Ectodermal cell (in vitro differentiated cells): ENCODE data around the gene AK5.

Experiments used
- H3K27ac ChIP-seq: 2 replicates; pipeline ENCODE4 v1.7.0; 2013; ENCODE audit warnings: mild to moderate bottlenecking, low read depth, low read length; ENCODE audit not compliant: insufficient read depth, poor library complexity, severe bottlenecking
- H3K27me3 ChIP-seq: 2 replicates; pipeline ENCODE4 v1.7.0; 2013; ENCODE audit warnings: mild to moderate bottlenecking, low read length; ENCODE audit not compliant: insufficient read depth, control insufficient read depth, poor library complexity, severe bottlenecking
- H3K36me3 ChIP-seq: one replicate; pipeline ENCODE4 v1.7.0; 2013; ENCODE audit warnings: low read length; ENCODE audit not compliant: control insufficient read depth, insufficient read depth
- H3K4me1 ChIP-seq: one replicate; pipeline ENCODE4 v1.7.0; 2013; ENCODE audit warnings: low read length; ENCODE audit not compliant: control insufficient read depth, insufficient read depth
- H3K4me3 ChIP-seq: 2 replicates; pipeline ENCODE4 v1.7.0; 2013; ENCODE audit warnings: low read depth, low read length, control low read depth; ENCODE audit not compliant: insufficient read depth
- H3K9me3 ChIP-seq: 2 replicates; pipeline ENCODE4 v1.7.0; 2013; ENCODE audit warnings: mild to moderate bottlenecking, low read length, moderate library complexity; ENCODE audit not compliant: control insufficient read depth
- WGBS, 2 experiments: methylation state at CpG; one replicate each; pipeline ENCODE4 v1.1.7; 2013; ENCODE audit warnings: missing lambda C conversion rate in 2 of 2; 5-methylcytosine and 5-hydroxymethylcytosine counted together

AK5 gene

GRCh38 chr1:77532641-77533040 lies 250.8 kb downstream of the AK5 start:
- Histone ChIP-seq H3K27me3 (no peaks in the 10 kb centered on the region), H3K4me1 (no peaks in the 10 kb centered on the region), H3K4me3 (no peak overlapping the region), H3K36me3 (no peaks in the 10 kb centered on the region), H3K9me3 (no peaks in the 10 kb centered on the region), H3K27ac (no peak overlapping the region)
- WGBS, 2 experiments: 94% methylated on average over 3 to 4 of the region's 4 CpGs

DNA sequence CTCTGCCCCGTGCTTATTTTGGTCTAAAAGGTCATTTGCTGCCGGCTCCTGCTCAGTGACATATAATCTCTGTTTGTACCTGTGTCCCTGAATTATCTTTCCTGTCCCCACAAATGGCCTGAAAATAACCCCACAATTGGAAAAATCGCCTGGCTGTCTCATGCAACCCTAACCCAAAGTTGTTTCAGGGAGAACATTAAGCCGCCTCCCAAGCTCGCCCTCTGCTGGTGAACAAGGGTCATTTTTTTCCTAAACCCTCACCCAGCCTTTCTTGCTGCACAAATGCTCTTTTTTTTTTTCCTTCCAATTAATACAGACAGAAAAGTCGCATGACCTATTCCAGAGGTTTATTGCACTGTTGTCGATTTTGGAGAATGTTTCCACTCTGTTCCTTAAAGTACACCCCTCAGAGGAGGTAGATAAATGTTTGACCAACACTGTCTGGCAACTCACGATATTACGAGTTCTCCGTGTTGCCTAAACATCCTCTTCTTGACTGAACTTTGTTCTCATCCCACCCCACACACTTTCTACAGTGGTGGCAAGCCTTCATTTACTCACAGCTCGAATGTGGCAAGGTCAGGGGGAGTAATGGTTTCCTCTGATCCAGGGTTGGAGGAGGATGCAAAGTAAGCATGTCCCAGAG lies 252.0 kb downstream of the AK5 start:
- no peaks in the 10 kb centered on the region for H3K36me3 ChIP-seq
- no peaks in the 10 kb centered on the region for H3K27me3 ChIP-seq
- peaks cover under 1% of the 10 kb centered on the region for H3K4me1 ChIP-seq
- no peaks in the 10 kb centered on the region for H3K9me3 ChIP-seq
- H3K4me3 ChIP-seq: no peak overlapping the region
- WGBS, 2 experiments: 47 to 49% methylated on average over 10 to 11 of the region's 11 CpGs
- H3K27ac ChIP-seq: no peak overlapping the region

GRCh38 chr1:77534456-77534855 lies 252.6 kb downstream of the AK5 start:
- Histone ChIP-seq H3K4me1 (peaks cover 7% of the 10 kb centered on the region), H3K36me3 (no peaks in the 10 kb centered on the region), H3K9me3 (no peaks in the 10 kb centered on the region), H3K4me3 (no peak overlapping the region), H3K27me3 (no peaks in the 10 kb centered on the region), H3K27ac (no peak overlapping the region)
- WGBS, 2 experiments: 97 to 98% methylated on average over 5 of the region's 5 CpGs

DNA sequence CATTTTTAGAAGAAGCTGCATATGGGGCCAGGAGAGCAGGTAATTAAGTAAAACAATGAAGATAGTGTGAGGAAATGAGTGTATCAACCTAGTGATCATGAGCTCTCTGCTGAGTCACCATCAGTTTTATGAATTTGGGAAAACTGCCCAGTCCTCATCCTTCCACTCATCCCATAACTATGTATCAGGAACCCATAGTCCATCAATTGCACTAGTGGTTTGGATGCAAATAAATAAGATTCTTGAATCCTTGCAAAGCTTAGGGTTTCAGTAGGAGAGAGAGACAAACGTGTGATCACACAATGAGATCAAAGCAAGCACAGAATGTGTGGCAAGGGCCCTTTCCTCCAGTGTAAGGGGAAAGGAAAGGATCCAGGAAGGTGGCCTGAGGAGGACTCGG lies 255.0 kb downstream of the AK5 start:
- WGBS, 2 experiments: 79 to 81% methylated on average over 2 of the region's 2 CpGs
- Histone ChIP-seq H3K4me1 (peaks cover 10% of the 10 kb centered on the region), H3K4me3 (no peak overlapping the region), H3K27me3 (no peaks in the 10 kb centered on the region), H3K9me3 (no peaks in the 10 kb centered on the region), H3K27ac (no peak overlapping the region), H3K36me3 (no peaks in the 10 kb centered on the region)

DNA sequence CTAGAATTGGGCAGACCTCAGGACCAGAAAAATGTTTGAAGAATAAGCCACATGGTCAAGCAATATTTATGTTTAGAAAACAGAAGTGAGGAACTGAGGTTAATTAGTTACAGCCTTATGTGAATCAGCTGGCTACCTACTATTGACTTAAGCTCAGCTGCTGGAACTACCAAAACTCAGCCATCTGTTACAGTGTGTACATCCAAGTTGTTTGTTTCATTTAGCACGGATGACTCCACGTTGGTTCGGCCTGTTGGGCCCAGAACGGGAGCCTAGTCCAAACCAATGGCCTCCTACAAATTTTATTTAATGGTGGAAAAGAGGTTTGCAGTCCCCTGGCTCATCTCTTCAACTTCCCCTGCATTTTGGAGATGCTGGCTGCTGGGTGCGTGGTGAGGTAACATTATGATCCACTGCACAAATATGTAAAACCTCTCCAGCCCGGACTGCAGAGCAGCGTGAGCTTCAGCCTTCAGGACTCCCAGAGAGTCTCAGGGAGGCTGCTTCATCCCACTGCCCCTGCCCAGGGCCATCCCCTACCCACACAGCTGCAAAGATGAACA lies 257.2 kb downstream of the AK5 start:
- Histone ChIP-seq H3K4me3 (no peak overlapping the region), H3K27ac (no peak overlapping the region), H3K9me3 (no peaks in the 10 kb centered on the region), H3K27me3 (no peaks in the 10 kb centered on the region), H3K36me3 (no peaks in the 10 kb centered on the region), H3K4me1 (peaks cover 10% of the 10 kb centered on the region)
- 90 to 96% methylated on average over 7 of the region's 7 CpGs for WGBS, 2 experiments

- WGBS, 2 experiments: 76 to 82% methylated on average over 4 of the region's 4 CpGs
- H3K27ac ChIP-seq: no peak overlapping the region
Measured at GRCh38 chr1:77539519-77540142, 257.8 kb downstream of the AK5 start.

GRCh38 chr1:77540501-77541161 lies 258.8 kb downstream of the AK5 start:
- no peaks in the 10 kb centered on the region for H3K36me3 ChIP-seq
- H3K27me3 ChIP-seq: no peaks in the 10 kb centered on the region
- H3K9me3 ChIP-seq: no peaks in the 10 kb centered on the region
- no peak overlapping the region for H3K4me3 ChIP-seq
- WGBS, 2 experiments: 93 to 95% methylated on average over 6 of the region's 6 CpGs
- peaks cover 10% of the 10 kb centered on the region for H3K4me1 ChIP-seq
- H3K27ac ChIP-seq: no peak overlapping the region

More at GRCh38 chr1:77539519-77540142, 257.8 kb downstream of the AK5 start:
- Histone ChIP-seq H3K36me3 (no peaks in the 10 kb centered on the region), H3K4me3 (no peak overlapping the region), H3K4me1 (peaks cover 10% of the 10 kb centered on the region), H3K27me3 (no peaks in the 10 kb centered on the region), H3K9me3 (no peaks in the 10 kb centered on the region)

DNA sequence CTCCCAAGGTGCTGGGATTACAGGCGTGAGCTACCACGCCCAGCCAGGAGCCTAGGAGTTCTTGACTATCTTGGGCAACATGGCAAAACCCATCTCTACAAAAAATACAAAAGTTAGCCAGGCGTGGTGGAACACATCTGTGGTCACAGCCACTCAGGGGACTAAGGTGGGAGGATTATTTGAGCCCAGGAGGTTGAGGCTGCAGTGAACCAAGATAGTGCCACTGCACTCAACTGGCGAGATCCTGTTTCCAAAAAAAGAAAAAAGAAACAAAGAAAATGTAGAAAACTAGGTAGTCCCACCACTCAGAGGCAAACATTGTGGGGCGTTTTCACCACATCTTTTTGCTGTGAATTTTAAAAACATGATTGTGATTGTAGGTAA lies 259.3 kb downstream of the AK5 start:
- WGBS, 2 experiments: 93% methylated on average over 5 of the region's 5 CpGs
- no peaks in the 10 kb centered on the region for H3K36me3 ChIP-seq
- no peaks in the 10 kb centered on the region for H3K27me3 ChIP-seq
- no peaks in the 10 kb centered on the region for H3K9me3 ChIP-seq
- H3K27ac ChIP-seq: no peak overlapping the region
- H3K4me1 ChIP-seq: peaks cover 16% of the 10 kb centered on the region
- H3K4me3 ChIP-seq: no peak overlapping the region

DNA sequence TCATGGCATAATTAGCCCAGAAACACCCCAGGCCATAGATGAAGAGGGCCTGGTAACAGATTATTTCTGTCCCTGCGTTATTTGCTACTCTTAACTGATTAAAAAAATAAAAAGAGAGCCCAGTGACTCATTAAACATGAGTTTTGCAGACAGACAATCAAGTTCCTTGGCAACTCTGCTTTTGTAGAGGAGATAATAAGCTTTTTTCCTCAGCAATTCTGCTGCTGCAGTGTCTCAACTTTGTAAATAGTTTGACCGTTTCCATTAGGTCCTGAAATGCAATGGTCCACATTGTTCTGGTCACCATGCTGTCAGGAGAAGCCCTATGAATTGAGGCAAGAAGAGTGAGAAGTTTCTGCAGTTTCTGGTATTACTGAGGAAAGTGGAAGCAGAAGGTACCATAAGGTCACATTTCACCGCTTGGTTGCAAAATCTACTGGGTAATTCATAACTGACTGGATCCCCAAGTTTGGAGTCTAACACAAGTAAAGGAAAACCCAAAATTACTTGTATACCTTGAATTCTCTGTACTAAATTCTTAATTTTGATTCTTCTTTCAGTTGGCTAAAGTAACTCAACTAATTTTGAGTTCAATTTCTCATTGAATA lies 261.1 kb downstream of the AK5 start:
- H3K27ac ChIP-seq: no peak overlapping the region
- no peaks in the 10 kb centered on the region for H3K9me3 ChIP-seq
- H3K4me1 ChIP-seq: peaks cover 24% of the 10 kb centered on the region
- no peaks in the 10 kb centered on the region for H3K27me3 ChIP-seq
- H3K4me3 ChIP-seq: no peak overlapping the region
- H3K36me3 ChIP-seq: no peaks in the 10 kb centered on the region
- WGBS, 2 experiments: 94 to 95% methylated on average over 3 of the region's 3 CpGs
